GM19035 (cell line): ENCODE results near the gene CALHM5.

ENCODE experiments used
- ATAC-seq: cut with Tn5 transposase; IDR thresholded peaks from one replicate; pipeline ENCODE4 v1.9.1; 2021; ENCODE audit not compliant: unreplicated experiment

CALHM5 gene

DNA sequence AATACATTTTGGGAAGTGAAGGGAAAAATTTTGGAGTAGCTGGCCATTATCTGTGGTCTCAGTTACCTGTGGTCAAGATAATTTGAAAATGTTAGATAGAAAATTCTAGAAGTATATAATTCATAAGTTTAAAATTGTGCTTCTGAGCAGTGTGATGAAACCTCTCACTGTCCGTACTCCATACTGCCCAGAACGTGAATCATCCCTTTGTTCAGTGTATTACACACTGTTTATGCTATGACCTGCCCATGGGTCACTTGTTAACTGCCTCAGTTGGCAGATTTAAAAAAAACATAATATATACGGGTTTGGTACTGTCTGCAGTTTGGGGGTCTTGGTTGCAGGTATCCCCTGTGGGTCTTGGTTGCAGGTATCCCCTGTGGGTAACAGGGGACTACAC lies 4.1 kb upstream of the CALHM5 start:
- ATAC-seq, result no peak

- no peak for ATAC-seq
These were observed 2.9 kb upstream of the CALHM5 start for GRCh38 chr6:116508527-116508926.

DNA sequence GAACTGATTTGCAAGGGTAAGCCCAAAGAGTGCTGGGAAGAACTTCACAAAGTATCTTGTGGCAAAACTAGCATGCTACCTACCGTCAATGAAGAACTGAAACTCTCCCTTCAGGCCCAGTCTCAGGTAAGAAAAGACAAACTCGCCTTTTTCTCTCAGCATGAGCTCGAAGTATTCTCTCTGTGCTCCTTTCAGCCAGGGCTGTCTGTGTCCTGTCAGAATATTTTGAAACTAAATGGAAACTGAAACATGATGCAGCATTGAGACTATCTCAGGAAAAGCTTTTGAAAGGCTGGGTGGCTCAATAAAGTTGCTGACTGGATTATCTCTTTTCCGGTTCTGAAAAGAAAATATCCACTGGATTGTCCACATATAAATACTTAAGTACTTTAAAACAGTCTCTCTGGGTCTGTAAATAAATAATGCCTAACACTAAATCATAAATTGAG lies 696 bp downstream of the CALHM5 start:
- peak; percentile 77 for ATAC-seq

DNA sequence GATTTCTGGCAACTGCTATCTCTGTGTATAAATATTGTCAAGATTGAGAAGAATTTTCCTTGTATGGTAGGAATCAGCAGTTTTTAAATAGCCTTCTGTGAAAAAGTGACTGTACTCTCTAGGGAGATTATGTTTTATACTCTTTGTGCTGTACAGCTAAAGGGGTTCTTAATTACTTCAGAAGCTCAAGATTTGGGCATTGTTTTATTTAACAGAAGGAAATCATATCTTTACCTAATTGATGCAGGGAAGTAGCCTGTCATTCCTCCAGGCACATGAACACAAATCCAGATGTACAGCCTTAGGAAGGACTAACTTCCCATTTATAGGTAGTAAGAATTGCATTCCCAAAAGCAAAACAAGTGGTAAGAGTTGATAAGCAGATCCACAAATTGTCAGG lies 1.3 kb downstream of the CALHM5 start:
- ATAC-seq, result no peak

DNA sequence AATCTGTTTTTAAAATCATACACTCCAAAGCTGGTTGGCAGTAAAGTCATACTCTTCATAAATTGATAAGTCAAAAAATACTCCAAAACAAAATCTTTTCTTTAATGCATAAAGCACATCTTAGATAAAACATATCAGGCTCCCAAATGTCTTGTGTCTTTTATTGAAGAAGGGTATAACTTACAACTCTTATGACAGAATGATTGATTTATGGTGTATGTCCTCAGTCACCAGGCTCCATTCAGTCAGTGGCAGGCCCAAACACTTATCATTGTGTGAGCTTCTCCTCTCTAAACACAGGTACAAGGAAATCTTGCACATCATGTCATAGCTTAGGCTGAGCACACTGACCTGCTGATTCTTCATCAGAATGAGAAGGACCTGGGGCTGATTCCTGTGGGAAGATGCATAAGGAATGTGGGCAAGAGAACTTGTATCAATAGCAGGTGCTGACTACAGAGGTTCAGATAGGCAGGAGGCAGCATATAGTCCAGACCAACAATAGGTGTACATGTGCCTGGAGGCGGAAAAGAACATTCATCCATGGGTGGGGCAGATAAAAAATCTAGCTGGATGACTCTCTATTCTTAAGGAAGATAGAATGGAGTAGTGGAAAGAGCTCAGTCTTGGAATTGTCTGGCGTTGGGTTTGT lies 1.9 kb downstream of the CALHM5 start:
- no peak for ATAC-seq

GRCh38 chr6:116514111-116514510 lies 2.7 kb downstream of the CALHM5 start:
- no peak for ATAC-seq

DNA sequence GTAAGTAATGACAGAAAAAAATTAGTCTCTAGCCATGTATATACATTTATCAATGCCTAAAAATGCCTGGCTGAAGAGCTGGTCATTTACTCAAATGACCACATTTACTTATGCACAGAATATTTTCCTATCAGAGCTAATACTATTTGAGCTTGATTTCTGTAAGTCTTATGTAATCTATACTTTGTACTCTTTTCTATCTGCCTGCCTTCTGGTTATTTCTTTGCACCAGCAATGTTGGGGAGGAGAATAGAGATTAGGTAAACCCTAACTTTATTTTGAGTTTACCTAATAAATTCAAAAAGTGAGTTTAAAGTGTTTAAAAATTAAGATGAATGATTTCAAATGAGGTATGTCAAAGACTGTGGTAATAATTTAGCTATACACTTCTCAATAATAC lies 3.7 kb downstream of the CALHM5 start:
- ATAC-seq, result no peak

DNA sequence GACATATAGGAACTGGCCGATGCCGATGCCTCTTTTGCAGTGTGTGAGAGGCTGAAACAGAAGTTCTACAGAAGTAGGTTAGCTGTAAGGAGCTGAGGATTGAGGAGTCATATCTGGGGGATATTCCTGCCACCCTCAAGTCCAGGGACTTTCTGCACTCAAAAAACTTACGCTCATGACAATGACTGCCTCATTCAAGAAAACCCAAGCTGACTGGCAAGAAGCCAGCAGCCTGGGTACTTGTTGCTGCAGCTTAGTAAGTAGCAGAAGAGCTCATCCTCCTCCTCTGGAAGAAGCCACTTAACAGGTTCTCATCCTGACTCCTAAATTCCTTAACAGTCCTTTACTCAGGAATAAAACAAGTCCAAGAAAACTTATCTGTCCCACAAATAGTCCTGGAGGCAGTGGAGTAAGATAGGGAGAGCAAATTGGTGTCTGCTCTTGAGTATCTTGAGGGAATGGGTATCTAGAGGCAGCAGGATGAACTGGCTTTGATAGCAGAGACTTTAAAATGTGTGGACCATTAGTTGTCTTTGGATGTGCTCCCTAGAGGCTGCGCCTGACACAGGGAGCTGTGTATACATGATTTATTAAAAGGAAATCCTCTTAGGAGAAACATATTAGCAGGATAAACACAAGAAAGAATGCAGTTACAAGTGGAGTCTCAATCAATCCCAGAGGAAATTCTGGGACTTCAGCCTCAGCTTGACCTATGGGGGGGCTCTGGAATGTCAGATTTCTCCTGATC lies 7.4 kb downstream of the CALHM5 start:
- ATAC-seq, result no peak

GRCh38 chr6:116522896-116523295 lies 11.5 kb downstream of the CALHM5 start:
- ATAC-seq, result no peak

- no peak for ATAC-seq
These were observed 12.8 kb downstream of the CALHM5 start for GRCh38 chr6:116524236-116524635.

DNA sequence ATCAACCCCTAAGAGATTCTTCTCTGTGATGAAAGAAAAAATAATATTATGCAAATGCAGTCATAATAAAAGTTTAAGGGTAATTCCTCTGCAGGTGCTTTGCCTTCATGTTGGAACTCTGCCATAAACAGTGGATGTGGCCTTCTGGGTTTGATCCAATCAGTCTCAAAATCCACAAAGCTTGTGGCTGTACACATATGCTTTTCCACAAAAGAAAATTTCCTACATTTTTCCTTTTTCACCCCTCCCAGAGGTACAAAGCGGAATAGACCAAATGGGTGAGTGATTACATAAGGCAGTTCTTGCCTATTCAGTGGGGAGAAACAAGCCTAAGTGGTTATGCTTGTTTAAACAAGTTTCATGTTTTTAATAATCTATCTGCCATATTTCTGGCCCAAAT lies 16.7 kb downstream of the CALHM5 start:
- no peak for ATAC-seq

- ATAC-seq, result no peak
These were observed 17.3 kb downstream of the CALHM5 start for GRCh38 chr6:116528780-116529179.

- ATAC-seq, result no peak
These were observed 18.2 kb downstream of the CALHM5 start for GRCh38 chr6:116529466-116530290.

DNA sequence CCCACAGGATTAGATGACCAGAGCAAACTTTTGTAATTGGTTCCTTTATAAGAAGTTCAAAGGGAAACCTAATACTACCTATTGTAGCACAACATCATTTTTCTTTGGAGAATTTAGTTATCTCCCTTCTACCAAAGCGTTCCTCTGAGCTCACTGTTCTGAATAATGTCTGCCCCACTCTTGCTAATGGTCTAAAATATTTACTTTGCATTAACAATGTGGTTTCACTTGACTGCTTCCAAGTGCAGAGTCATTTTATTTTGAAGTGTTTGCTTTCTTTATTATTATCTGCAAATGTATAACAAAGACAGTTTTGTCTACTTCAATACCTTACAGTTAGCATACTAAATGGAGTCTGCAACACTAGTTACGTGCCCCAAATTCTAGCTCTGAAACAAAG lies 19.0 kb downstream of the CALHM5 start:
- ATAC-seq, result no peak

GRCh38 chr6:116531675-116532570 lies 20.5 kb downstream of the CALHM5 start:
- peak; percentile 79 for ATAC-seq

DNA sequence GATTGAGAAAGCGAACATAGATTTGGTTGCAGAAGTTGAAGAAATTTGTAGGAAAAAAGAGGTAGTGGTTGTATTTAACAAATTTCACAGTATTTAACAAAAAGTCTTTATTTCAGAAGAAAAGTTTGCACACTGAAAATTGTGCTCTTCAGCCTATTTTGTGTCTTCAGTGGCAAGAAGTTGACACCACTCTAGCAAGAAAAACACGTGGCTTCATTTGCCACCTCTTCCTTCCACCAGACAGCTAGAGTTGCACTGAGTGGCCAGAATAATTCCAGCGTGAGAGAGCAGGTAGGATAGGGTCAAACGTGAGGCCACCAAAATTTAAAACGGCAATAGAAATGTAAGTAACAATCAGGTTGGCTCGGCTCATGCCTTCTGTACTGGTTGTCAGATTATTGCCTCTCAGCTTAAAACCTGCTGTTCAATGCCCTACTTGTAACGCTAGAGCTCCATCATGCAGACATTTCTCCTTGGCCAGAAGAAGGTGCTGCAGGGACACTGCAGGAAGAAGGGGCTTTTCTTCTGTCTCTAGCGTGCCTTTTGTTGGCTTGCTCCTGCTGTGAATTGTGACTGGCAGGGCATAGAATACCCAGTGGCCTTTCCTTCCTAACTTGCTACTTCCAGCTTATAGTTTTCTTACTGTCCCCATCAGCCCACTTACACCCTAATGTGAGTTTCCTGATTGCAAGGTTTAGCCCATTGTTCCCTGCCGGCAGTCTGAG lies 22.0 kb downstream of the CALHM5 start:
- ATAC-seq, result no peak

- no peak for ATAC-seq
These were observed 23.7 kb downstream of the CALHM5 start for GRCh38 chr6:116535109-116535508.

DNA sequence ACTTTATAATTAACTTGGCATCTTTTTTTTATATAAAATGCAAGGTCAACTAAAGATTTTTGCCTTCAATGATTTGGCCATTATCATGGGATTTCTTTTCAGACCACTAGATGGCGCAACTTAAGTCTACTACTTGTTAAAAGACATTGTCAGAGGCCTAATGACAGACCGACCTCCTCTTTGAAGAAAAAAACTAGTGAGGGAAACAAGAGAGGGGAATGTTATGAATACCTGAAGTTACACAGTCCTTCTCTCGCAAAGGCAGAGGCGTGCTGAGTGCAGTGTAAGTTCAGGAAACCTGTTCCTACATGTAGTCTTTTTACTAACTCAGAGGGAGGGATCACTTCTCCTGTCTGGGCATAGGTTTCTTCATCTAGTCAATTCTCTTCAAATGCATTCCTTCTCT lies 24.8 kb downstream of the CALHM5 start:
- ATAC-seq, result no peak

GRCh38 chr6:116542426-116542825 lies 31.0 kb downstream of the CALHM5 start:
- ATAC-seq, result no peak

DNA sequence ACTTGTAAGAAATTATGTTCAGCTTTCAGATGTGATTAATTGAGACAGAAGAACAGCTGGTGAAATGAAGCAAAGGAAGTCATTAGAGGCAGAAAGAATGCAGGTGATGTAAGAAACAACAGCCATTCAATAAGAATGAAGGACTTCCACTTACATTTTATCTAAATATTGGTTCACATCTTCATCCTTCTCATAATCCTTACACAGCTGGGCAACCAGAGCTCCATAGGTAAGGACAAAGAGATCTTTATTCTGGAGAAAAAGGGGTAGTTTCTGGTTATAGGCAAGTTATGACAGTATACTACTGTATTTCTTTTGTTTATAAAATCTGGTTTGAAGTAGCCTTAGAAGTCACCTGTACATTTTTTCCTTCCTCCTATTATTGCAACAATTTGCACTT lies 31.7 kb downstream of the CALHM5 start:
- ATAC-seq, result no peak
